SJSA1 (cell line): Measurements from ENCODE around the gene SYNJ2. TPM values are rescaled to one million over a fixed set of nuclear protein-coding genes. Genes with fewer than 3 reads are reported as not detected.
A peak's percentile ranks its signal among the peaks of the same experiment; 100 is the strongest.
"Not testable (repeated sequence)": the region's sequence is repeated elsewhere in the genome, so short reads cannot be mapped to it uniquely, and the experiment has no call there.

ENCODE experiments used
- DNase-seq, 2 experiments: peaks; one replicate each; pipeline ENCODE4 v3.0.0-alpha.2; 2015 to 2020; ENCODE audit warnings: low spot score in 2 of 2, low read depth in 1 of 2
- H3K27ac ChIP-seq: fragments of 250-450 bp; sonication (Bioruptor Pico); 2 replicates; pipeline ENCODE4 v1.5.1; 2020; ENCODE audit warnings: mild to moderate bottlenecking, moderate library complexity
- H3K27me3 ChIP-seq: fragments of 250-450 bp; sonication (Bioruptor Pico); replicated peaks from 2 replicates; pipeline ENCODE4 v1.5.1; 2020; ENCODE audit warnings: mild to moderate bottlenecking, moderate library complexity
- H3K36me3 ChIP-seq: fragments of 250-450 bp; sonication (Bioruptor Pico); 2 replicates; pipeline ENCODE4 v1.5.1; 2020; ENCODE audit warnings: mild to moderate bottlenecking
- H3K4me1 ChIP-seq: fragments of 250-450 bp; sonication (Bioruptor Pico); replicated peaks from 2 replicates; pipeline ENCODE4 v1.6.1; 2021; ENCODE audit warnings: mild to moderate bottlenecking
- H3K4me3 ChIP-seq: fragments of 250-450 bp; sonication (Bioruptor Pico); 2 replicates; pipeline ENCODE4 v1.5.1; 2020; ENCODE audit warnings: mild to moderate bottlenecking
- H3K9me3 ChIP-seq: fragments of 250-450 bp; sonication (Bioruptor Pico); replicated peaks from 2 replicates; pipeline ENCODE4 v1.5.1; 2020; ENCODE audit warnings: mild to moderate bottlenecking
- total RNA-seq: library from RNA; depleted of rRNA; stranded (reverse); fragments of >200 nt; shearing (Covaris generic); gene quantifications from 2 replicates; pipeline ENCODE4 v1.2.3, GENCODE V29; 2014; rRNA removed

The SYNJ2 gene
- 20.9 and 23.7 TPM in 2 replicates for total RNA-seq

- Histone ChIP-seq H3K9me3 (peaks cover 4% of the 10 kb centered on the region; the same call in 1 of the 2 replicates), H3K4me1 (peaks cover 45% of the 10 kb centered on the region), H3K27ac (peak within 1 kb of the TSS; percentile 52), H3K36me3 (peaks cover 7% of the 10 kb centered on the region), H3K4me3 (peak within 1 kb of the TSS; percentile 99), H3K27me3 (no peaks in the 10 kb centered on the region)
- peak; percentile 78 to 81 for DNase-seq
These were observed at the start of gene SYNJ2 for GRCh38 chr6:157981395-157982101. TSS of gene SYNJ2 (plus strand) at chr6:157981863. CDS start at chr6:157981962, 99 bp downstream.

- H3K36me3 ChIP-seq: peaks cover 47% of the 10 kb centered on the region
- H3K4me3 ChIP-seq: no peak overlapping the region
- no peaks in the 10 kb centered on the region for H3K9me3 ChIP-seq
- H3K27ac ChIP-seq: no peak overlapping the region
- DNase-seq: no peak
- H3K4me1 ChIP-seq: no peaks in the 10 kb centered on the region
- H3K27me3 ChIP-seq: no peaks in the 10 kb centered on the region
These were observed 45.9 kb upstream of the SYNJ2 start for GRCh38 chr6:157935786-157936185.

GRCh38 chr6:157937318-157937717 is 44.3 kb upstream of the SYNJ2 start:
- H3K27me3 ChIP-seq: no peaks in the 10 kb centered on the region
- H3K27ac ChIP-seq: no peak overlapping the region
- DNase-seq: no peak
- no peak overlapping the region for H3K4me3 ChIP-seq
- H3K4me1 ChIP-seq: no peaks in the 10 kb centered on the region
- H3K36me3 ChIP-seq: peaks cover 41% of the 10 kb centered on the region
- no peaks in the 10 kb centered on the region for H3K9me3 ChIP-seq

GRCh38 chr6:157937916-157938315 is 43.7 kb upstream of the SYNJ2 start:
- Histone ChIP-seq H3K4me1 (no peaks in the 10 kb centered on the region), H3K27ac (no peak overlapping the region), H3K4me3 (no peak overlapping the region), H3K9me3 (no peaks in the 10 kb centered on the region), H3K27me3 (no peaks in the 10 kb centered on the region), H3K36me3 (peaks cover 39% of the 10 kb centered on the region)
- DNase-seq: no peak

- DNase-seq, H3K9me3 ChIP-seq, H3K4me1 ChIP-seq, H3K27me3 ChIP-seq, H3K27ac ChIP-seq, H3K4me3 ChIP-seq: not testable (repeated sequence)
- H3K36me3 ChIP-seq: peaks cover 40% of the 10 kb centered on the region
These were observed 41.2 kb upstream of the SYNJ2 start for GRCh38 chr6:157940375-157941036.

GRCh38 chr6:157941101-157941863 is 40.4 kb upstream of the SYNJ2 start:
- DNase-seq: no peak
- H3K27ac ChIP-seq: no peak overlapping the region
- no peaks in the 10 kb centered on the region for H3K27me3 ChIP-seq
- H3K36me3 ChIP-seq: peaks cover 37% of the 10 kb centered on the region
- peaks cover 5% of the 10 kb centered on the region; the same call in 1 of the 2 replicates for H3K4me1 ChIP-seq
- no peaks in the 10 kb centered on the region for H3K9me3 ChIP-seq
- H3K4me3 ChIP-seq: no peak overlapping the region

GRCh38 chr6:157942351-157942750 is 39.3 kb upstream of the SYNJ2 start:
- Histone ChIP-seq H3K9me3 (no peaks in the 10 kb centered on the region), H3K27me3 (no peaks in the 10 kb centered on the region), H3K36me3 (peaks cover 35% of the 10 kb centered on the region), H3K4me3 (no peak overlapping the region), H3K27ac (no peak overlapping the region), H3K4me1 (peaks cover 5% of the 10 kb centered on the region; the same call in 1 of the 2 replicates)
- no peak for DNase-seq

GRCh38 chr6:157943249-157943963 is 38.3 kb upstream of the SYNJ2 start:
- Histone ChIP-seq H3K4me3 (no peak overlapping the region), H3K9me3 (no peaks in the 10 kb centered on the region), H3K27ac (no peak overlapping the region), H3K36me3 (peaks cover 26% of the 10 kb centered on the region), H3K4me1 (peaks cover 5% of the 10 kb centered on the region; the same call in 1 of the 2 replicates), H3K27me3 (no peaks in the 10 kb centered on the region)
- no peak for DNase-seq

- no peaks in the 10 kb centered on the region for H3K9me3 ChIP-seq
These were observed 37.7 kb upstream of the SYNJ2 start for GRCh38 chr6:157943964-157944283.

GRCh38 chr6:157944983-157945931 is 36.4 kb upstream of the SYNJ2 start:
- Histone ChIP-seq H3K27me3 (no peaks in the 10 kb centered on the region), H3K4me1 (peaks cover 5% of the 10 kb centered on the region; the same call in 1 of the 2 replicates), H3K36me3 (peaks cover 23% of the 10 kb centered on the region), H3K4me3 (no peak overlapping the region), H3K9me3 (no peaks in the 10 kb centered on the region), H3K27ac (no peak overlapping the region)
- peak in 1 of 2 experiments; percentile 19 for DNase-seq

More at GRCh38 chr6:157943964-157944283, 37.7 kb upstream of the SYNJ2 start:
- peaks cover 25% of the 10 kb centered on the region for H3K36me3 ChIP-seq
- H3K4me1 ChIP-seq: peaks cover 5% of the 10 kb centered on the region; the same call in 1 of the 2 replicates
- no peak for DNase-seq
- no peaks in the 10 kb centered on the region for H3K27me3 ChIP-seq
- H3K27ac ChIP-seq: no peak overlapping the region
- H3K4me3 ChIP-seq: no peak overlapping the region

- Histone ChIP-seq H3K27me3 (no peaks in the 10 kb centered on the region), H3K4me1 (peaks cover 5% of the 10 kb centered on the region; the same call in 1 of the 2 replicates), H3K27ac (no peak overlapping the region), H3K4me3 (no peak overlapping the region), H3K9me3 (no peaks in the 10 kb centered on the region), H3K36me3 (peaks cover 19% of the 10 kb centered on the region)
- no peak for DNase-seq
These were observed 35.5 kb upstream of the SYNJ2 start for GRCh38 chr6:157946053-157946617.

- DNase-seq: no peak
- H3K27ac ChIP-seq: no peak overlapping the region
- H3K27me3 ChIP-seq: no peaks in the 10 kb centered on the region
- H3K4me3 ChIP-seq: no peak overlapping the region
- peaks cover 5% of the 10 kb centered on the region; the same call in 1 of the 2 replicates for H3K4me1 ChIP-seq
- H3K36me3 ChIP-seq: peaks cover 16% of the 10 kb centered on the region
- H3K9me3 ChIP-seq: no peaks in the 10 kb centered on the region
These were observed 34.7 kb upstream of the SYNJ2 start for GRCh38 chr6:157946865-157947532.
